GM23338 (cell line): ENCODE results near the gene PADI1.

Experiments
- EZH2 ChIP-seq: fragments of 200-600 bp; sonication (generic); IDR thresholded peaks from one replicate; pipeline ENCODE4 v1.8.0; 2017; ENCODE audit warnings: antibody characterized with exemption, mild to moderate bottlenecking, low read depth; ENCODE audit not compliant: unreplicated experiment
- EZH2phosphoT487 ChIP-seq: fragments of 200-600 bp; sonication (generic); IDR thresholded peaks from one replicate; pipeline ENCODE4 v1.8.1; 2018; ENCODE audit warnings: antibody characterized with exemption; ENCODE audit not compliant: unreplicated experiment
- JUNB ChIP-seq: IDR thresholded peaks from one replicate; pipeline ENCODE4 v1.6.1; 2016; ENCODE audit warnings: antibody characterized with exemption; ENCODE audit not compliant: unreplicated experiment
- POLR2AphosphoS5 ChIP-seq: IDR thresholded peaks from 2 replicates; pipeline ENCODE4 v1.6.1; 2016; ENCODE audit warnings: antibody characterized with exemption, low read depth
- TF ChIP-seq, protein P1 (sequence below), 2 experiments: fragments of 200-600 bp in 1 of 2; sonication (generic) in 1 of 2; conservative IDR thresholded peaks; 2 replicates each; pipeline versions ENCODE4 v1.5.1 to v1.6.1; 2016 to 2017; ENCODE audit warnings: antibody characterized with exemption in 2 of 2, low read depth in 2 of 2, mild to moderate bottlenecking in 2 of 2, moderate library complexity in 1 of 2
- TF ChIP-seq, protein P2 (sequence below): IDR thresholded peaks from 2 replicates; pipeline ENCODE4 v1.6.1; 2016; ENCODE audit warnings: antibody characterized with exemption
- TF ChIP-seq, protein P3 (sequence below): IDR thresholded peaks from one replicate; pipeline ENCODE4 v1.6.1; 2018; ENCODE audit warnings: antibody characterized with exemption; ENCODE audit not compliant: unreplicated experiment

DNA sequence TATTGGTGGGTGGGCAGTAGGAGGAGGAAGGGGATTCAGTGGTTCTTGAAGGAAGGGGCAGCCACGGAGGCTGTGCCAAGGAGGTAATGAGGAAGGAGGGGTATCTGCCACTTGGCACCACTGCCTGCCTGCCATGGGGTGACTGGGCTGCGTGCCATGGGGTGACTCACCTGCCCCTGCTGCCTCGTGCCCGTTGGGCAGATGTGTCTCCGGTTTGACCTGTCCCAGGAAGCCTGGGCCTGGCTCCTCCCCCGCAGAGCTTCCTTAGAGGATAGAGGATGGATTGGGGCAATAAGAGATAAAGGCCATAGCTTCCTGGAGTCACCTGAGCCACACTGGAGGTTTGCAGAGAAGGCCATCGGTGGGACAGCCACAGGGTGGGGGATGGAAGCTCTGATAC lies 45.7 kb downstream of the PADI1 start:
- TF ChIP-seq, protein P1, sequence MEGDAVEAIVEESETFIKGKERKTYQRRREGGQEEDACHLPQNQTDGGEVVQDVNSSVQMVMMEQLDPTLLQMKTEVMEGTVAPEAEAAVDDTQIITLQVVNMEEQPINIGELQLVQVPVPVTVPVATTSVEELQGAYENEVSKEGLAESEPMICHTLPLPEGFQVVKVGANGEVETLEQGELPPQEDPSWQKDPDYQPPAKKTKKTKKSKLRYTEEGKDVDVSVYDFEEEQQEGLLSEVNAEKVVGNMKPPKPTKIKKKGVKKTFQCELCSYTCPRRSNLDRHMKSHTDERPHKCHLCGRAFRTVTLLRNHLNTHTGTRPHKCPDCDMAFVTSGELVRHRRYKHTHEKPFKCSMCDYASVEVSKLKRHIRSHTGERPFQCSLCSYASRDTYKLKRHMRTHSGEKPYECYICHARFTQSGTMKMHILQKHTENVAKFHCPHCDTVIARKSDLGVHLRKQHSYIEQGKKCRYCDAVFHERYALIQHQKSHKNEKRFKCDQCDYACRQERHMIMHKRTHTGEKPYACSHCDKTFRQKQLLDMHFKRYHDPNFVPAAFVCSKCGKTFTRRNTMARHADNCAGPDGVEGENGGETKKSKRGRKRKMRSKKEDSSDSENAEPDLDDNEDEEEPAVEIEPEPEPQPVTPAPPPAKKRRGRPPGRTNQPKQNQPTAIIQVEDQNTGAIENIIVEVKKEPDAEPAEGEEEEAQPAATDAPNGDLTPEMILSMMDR (conservative IDR thresholded peaks at IDR 0.05; ENCODE audit: low read depth in 2 of 2): no peak
- TF ChIP-seq JUNB: no peak
- TF ChIP-seq, protein P2, sequence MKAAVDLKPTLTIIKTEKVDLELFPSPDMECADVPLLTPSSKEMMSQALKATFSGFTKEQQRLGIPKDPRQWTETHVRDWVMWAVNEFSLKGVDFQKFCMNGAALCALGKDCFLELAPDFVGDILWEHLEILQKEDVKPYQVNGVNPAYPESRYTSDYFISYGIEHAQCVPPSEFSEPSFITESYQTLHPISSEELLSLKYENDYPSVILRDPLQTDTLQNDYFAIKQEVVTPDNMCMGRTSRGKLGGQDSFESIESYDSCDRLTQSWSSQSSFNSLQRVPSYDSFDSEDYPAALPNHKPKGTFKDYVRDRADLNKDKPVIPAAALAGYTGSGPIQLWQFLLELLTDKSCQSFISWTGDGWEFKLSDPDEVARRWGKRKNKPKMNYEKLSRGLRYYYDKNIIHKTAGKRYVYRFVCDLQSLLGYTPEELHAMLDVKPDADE: no peak
- TF ChIP-seq EZH2: no peak
- TF ChIP-seq, protein P3, sequence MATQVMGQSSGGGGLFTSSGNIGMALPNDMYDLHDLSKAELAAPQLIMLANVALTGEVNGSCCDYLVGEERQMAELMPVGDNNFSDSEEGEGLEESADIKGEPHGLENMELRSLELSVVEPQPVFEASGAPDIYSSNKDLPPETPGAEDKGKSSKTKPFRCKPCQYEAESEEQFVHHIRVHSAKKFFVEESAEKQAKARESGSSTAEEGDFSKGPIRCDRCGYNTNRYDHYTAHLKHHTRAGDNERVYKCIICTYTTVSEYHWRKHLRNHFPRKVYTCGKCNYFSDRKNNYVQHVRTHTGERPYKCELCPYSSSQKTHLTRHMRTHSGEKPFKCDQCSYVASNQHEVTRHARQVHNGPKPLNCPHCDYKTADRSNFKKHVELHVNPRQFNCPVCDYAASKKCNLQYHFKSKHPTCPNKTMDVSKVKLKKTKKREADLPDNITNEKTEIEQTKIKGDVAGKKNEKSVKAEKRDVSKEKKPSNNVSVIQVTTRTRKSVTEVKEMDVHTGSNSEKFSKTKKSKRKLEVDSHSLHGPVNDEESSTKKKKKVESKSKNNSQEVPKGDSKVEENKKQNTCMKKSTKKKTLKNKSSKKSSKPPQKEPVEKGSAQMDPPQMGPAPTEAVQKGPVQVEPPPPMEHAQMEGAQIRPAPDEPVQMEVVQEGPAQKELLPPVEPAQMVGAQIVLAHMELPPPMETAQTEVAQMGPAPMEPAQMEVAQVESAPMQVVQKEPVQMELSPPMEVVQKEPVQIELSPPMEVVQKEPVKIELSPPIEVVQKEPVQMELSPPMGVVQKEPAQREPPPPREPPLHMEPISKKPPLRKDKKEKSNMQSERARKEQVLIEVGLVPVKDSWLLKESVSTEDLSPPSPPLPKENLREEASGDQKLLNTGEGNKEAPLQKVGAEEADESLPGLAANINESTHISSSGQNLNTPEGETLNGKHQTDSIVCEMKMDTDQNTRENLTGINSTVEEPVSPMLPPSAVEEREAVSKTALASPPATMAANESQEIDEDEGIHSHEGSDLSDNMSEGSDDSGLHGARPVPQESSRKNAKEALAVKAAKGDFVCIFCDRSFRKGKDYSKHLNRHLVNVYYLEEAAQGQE: no peak
- no peak for TF ChIP-seq POLR2AphosphoS5
- no peak for TF ChIP-seq EZH2phosphoT487
